Measurements from ENCODE around the gene KDM3B. TPM values are rescaled to one million over a fixed set of nuclear protein-coding genes. Genes with fewer than 3 reads are reported as not detected.
A peak's percentile ranks its signal among the peaks of the same experiment; 100 is the strongest.

The KDM3B gene
- total RNA-seq, 4 donors from 2014 or later, result 49.1 to 112 (median 65.1) TPM

DNA sequence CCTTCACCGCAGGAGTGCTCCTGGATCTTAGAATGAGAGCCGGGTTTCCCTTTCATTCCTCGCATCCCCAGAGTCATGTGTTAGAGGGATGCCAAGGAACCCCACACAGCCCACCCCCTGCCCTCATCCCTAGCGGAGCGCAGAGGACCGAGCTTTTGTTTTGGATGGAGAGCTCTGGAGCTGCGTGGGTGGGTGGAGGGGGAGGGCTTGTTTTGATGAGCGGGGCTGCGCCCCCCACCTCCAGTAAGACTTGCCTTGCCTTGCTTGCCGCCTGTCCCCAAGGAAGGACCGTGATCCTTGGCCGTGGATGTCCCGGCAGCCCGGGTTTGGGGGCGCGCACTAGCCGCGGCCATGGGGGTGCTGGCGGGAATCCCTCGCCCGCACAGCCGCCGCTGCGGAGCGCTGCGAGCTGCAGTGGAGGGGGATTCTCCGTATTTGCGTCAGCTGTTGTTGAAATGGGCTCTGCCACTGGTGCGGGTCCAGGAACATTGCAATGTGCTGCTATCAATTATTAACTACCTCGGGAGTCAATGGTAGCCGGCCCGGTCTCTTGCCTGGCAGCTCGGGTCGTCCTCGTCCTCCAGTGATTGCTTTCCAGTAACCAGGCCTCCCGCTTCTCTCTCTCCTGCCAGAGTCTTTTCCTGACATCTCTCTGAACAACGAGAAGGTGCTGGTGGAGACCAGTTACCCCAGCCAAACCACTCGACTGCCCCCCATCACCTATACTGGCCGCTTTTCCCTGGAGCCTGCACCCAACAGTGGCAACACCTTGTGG lies 113.8 kb downstream of the KDM3B start:
- Histone ChIP-seq H3K36me3 (peaks cover 15% of the 10 kb centered on the region), H3K4me1 (peaks cover 75% of the 10 kb centered on the region), H3K27ac (peak overlapping the region; percentile 99), H3K9me3 (no peaks in the 10 kb centered on the region), H3K27me3 (no peaks in the 10 kb centered on the region), H3K4me3 (peak overlapping the region; percentile 87)
- TF ChIP-seq, protein P1, sequence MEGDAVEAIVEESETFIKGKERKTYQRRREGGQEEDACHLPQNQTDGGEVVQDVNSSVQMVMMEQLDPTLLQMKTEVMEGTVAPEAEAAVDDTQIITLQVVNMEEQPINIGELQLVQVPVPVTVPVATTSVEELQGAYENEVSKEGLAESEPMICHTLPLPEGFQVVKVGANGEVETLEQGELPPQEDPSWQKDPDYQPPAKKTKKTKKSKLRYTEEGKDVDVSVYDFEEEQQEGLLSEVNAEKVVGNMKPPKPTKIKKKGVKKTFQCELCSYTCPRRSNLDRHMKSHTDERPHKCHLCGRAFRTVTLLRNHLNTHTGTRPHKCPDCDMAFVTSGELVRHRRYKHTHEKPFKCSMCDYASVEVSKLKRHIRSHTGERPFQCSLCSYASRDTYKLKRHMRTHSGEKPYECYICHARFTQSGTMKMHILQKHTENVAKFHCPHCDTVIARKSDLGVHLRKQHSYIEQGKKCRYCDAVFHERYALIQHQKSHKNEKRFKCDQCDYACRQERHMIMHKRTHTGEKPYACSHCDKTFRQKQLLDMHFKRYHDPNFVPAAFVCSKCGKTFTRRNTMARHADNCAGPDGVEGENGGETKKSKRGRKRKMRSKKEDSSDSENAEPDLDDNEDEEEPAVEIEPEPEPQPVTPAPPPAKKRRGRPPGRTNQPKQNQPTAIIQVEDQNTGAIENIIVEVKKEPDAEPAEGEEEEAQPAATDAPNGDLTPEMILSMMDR (IDR thresholded peaks at IDR 0.05), result no peak
- peak in 1 of 3 donors; percentile 20 for TF ChIP-seq POLR2AphosphoS5 (IDR thresholded peaks at IDR 0.05)
- TF ChIP-seq EP300 (IDR thresholded peaks at IDR 0.05), result no peak
- DNase-seq (ENCODE audit: low spot score in 2 of 2), result no peak
- 23% methylated on average over 17 of the region's 39 CpGs for WGBS

DNA sequence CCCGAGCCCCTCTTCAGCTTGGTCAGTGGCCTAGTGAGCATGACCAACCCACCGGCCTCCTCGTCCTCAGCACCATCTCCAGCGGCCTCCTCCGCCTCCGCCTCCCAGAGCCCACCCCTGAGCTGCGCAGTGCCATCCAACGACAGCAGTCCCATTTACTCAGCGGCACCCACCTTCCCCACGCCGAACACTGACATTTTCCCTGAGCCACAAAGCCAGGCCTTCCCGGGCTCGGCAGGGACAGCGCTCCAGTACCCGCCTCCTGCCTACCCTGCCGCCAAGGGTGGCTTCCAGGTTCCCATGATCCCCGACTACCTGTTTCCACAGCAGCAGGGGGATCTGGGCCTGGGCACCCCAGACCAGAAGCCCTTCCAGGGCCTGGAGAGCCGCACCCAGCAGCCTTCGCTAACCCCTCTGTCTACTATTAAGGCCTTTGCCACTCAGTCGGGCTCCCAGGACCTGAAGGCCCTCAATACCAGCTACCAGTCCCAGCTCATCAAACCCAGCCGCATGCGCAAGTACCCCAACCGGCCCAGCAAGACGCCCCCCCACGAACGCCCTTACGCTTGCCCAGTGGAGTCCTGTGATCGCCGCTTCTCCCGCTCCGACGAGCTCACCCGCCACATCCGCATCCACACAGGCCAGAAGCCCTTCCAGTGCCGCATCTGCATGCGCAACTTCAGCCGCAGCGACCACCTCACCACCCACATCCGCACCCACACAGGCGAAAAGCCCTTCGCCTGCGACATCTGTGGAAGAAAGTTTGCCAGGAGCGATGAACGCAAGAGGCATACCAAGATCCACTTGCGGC lies 114.6 kb downstream of the KDM3B start:
- 90% methylated on average over 44 of the region's 45 CpGs for WGBS
- DNase-seq (ENCODE audit: low spot score in 2 of 2), result no peak
- H3K36me3 ChIP-seq, result peaks cover 15% of the 10 kb centered on the region

DNA sequence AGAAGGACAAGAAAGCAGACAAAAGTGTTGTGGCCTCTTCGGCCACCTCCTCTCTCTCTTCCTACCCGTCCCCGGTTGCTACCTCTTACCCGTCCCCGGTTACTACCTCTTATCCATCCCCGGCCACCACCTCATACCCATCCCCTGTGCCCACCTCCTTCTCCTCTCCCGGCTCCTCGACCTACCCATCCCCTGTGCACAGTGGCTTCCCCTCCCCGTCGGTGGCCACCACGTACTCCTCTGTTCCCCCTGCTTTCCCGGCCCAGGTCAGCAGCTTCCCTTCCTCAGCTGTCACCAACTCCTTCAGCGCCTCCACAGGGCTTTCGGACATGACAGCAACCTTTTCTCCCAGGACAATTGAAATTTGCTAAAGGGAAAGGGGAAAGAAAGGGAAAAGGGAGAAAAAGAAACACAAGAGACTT lies 115.2 kb downstream of the KDM3B start:
- Histone ChIP-seq H3K9me3 (no peaks in the 10 kb centered on the region), H3K4me3 (peak overlapping the region; percentile 87), H3K27me3 (no peaks in the 10 kb centered on the region), H3K4me1 (peaks cover 69% of the 10 kb centered on the region), H3K27ac (no peak overlapping the region), H3K36me3 (peaks cover 15% of the 10 kb centered on the region)
- TF ChIP-seq EP300 (IDR thresholded peaks at IDR 0.05) (no peak), POLR2AphosphoS5 (IDR thresholded peaks at IDR 0.05) (no peak), POLR2A (IDR thresholded peaks at IDR 0.05) (no peak)
- TF ChIP-seq, protein P1 (IDR thresholded peaks at IDR 0.05), result no peak
- WGBS, result 86% methylated on average over 14 of the region's 14 CpGs
- no peak for DNase-seq (ENCODE audit: low spot score in 2 of 2)

More for the DNA sequence above, 114.6 kb downstream of the KDM3B start:
- H3K27me3 ChIP-seq, result no peaks in the 10 kb centered on the region
- TF ChIP-seq POLR2A (IDR thresholded peaks at IDR 0.05), result no peak
- H3K4me1 ChIP-seq, result peaks cover 70% of the 10 kb centered on the region
- no peak overlapping the region for H3K27ac ChIP-seq
- H3K4me3 ChIP-seq, result peak overlapping the region; percentile 87
- no peaks in the 10 kb centered on the region for H3K9me3 ChIP-seq

DNA sequence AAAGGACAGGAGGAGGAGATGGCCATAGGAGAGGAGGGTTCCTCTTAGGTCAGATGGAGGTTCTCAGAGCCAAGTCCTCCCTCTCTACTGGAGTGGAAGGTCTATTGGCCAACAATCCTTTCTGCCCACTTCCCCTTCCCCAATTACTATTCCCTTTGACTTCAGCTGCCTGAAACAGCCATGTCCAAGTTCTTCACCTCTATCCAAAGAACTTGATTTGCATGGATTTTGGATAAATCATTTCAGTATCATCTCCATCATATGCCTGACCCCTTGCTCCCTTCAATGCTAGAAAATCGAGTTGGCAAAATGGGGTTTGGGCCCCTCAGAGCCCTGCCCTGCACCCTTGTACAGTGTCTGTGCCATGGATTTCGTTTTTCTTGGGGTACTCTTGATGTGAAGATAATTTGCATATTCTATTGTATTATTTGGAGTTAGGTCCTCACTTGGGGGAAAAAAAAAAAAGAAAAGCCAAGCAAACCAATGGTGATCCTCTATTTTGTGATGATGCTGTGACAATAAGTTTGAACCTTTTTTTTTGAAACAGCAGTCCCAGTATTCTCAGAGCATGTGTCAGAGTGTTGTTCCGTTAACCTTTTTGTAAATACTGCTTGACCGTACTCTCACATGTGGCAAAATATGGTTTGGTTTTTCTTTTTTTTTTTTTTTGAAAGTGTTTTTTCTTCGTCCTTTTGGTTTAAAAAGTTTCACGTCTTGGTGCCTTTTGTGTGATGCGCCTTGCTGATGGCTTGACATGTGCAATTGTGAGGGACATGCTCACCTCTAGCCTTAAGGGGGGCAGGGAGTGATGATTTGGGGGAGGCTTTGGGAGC lies 115.9 kb downstream of the KDM3B start:
- peaks cover 15% of the 10 kb centered on the region for H3K36me3 ChIP-seq
- no peak overlapping the region for H3K27ac ChIP-seq
- H3K4me3 ChIP-seq, result peak overlapping the region; percentile 87
- TF ChIP-seq, protein P1 (IDR thresholded peaks at IDR 0.05), result no peak
- no peak for TF ChIP-seq POLR2AphosphoS5 (IDR thresholded peaks at IDR 0.05)
- no peak for TF ChIP-seq POLR2A (IDR thresholded peaks at IDR 0.05)
- TF ChIP-seq EP300 (IDR thresholded peaks at IDR 0.05), result no peak
- peaks cover 63% of the 10 kb centered on the region for H3K4me1 ChIP-seq
- 86% methylated on average over 7 of the region's 7 CpGs for WGBS
- no peaks in the 10 kb centered on the region for H3K9me3 ChIP-seq
- no peaks in the 10 kb centered on the region for H3K27me3 ChIP-seq
- no peak for DNase-seq (ENCODE audit: low spot score in 2 of 2)

DNA sequence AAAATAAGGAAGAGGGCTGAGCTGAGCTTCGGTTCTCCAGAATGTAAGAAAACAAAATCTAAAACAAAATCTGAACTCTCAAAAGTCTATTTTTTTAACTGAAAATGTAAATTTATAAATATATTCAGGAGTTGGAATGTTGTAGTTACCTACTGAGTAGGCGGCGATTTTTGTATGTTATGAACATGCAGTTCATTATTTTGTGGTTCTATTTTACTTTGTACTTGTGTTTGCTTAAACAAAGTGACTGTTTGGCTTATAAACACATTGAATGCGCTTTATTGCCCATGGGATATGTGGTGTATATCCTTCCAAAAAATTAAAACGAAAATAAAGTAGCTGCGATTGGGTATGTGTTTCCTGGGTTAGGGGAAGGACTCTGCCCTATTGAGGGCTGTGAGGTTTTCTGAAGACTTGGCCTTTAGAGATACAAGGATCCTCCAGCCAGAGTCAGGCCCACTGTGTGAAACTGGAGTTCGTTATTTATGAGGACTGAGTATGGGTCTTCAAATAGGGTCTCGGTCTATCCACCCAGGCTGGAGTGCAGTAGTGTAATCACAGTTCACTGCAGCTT lies 116.6 kb downstream of the KDM3B start:
- DNase-seq (ENCODE audit: low spot score in 2 of 2), result no peak
- no peak overlapping the region for H3K27ac ChIP-seq
- H3K9me3 ChIP-seq, result no peaks in the 10 kb centered on the region
- peaks cover 58% of the 10 kb centered on the region for H3K4me1 ChIP-seq
- TF ChIP-seq EP300 (IDR thresholded peaks at IDR 0.05) (no peak), POLR2AphosphoS5 (IDR thresholded peaks at IDR 0.05) (no peak), POLR2A (IDR thresholded peaks at IDR 0.05) (no peak)
- TF ChIP-seq, protein P1 (IDR thresholded peaks at IDR 0.05), result no peak
- H3K4me3 ChIP-seq, result no peak overlapping the region
- 79% methylated on average over 8 of the region's 8 CpGs for WGBS
- no peaks in the 10 kb centered on the region for H3K27me3 ChIP-seq
- peaks cover 15% of the 10 kb centered on the region for H3K36me3 ChIP-seq

Measured in suprapubic skin (tissue), 4 donors.